Astrocyte of the spinal cord (primary cell): ENCODE measurements around the gene EIF4E2.

Experiments
- DNase-seq: peaks from one replicate; pipeline ENCODE4 v3.0.0; 2011; ENCODE audit warnings: low read depth, low spot score
- H3K4me3 ChIP-seq: 2 replicates; pipeline ENCODE4 v1.5.1; 2011; ENCODE audit warnings: low read depth, mild to moderate bottlenecking, low read length, moderate library complexity
- CTCF ChIP-seq: IDR thresholded peaks from 2 replicates; pipeline ENCODE4 v1.5.1; 2012; ENCODE audit warnings: low read depth, mild to moderate bottlenecking, low read length, inconsistent platforms
- in situ Hi-C: cut with HindIII; loops from 2 replicates; pipeline ENCODE4 v1.10.0; 2017; ENCODE audit warnings: low sequenced_read_pairs

EIF4E2 gene

GRCh38 chr2:232524771-232525170 is 25.7 kb upstream of the EIF4E2 start:
- no peak for TF ChIP-seq CTCF
- no peak for DNase-seq
- no peak overlapping the region for H3K4me3 ChIP-seq
- in situ Hi-C loops = no loop called here

GRCh38 chr2:232525199-232525598 is 25.3 kb upstream of the EIF4E2 start:
- no peak for TF ChIP-seq CTCF
- H3K4me3 ChIP-seq = no peak overlapping the region
- no peak for DNase-seq
- in situ Hi-C loops = no loop called here

- DNase-seq = no peak
- H3K4me3 ChIP-seq = no peak within 1 kb of the TSS
- in situ Hi-C loops = no loop called here
- TF ChIP-seq CTCF = no peak
These were observed 24.6 kb upstream of the EIF4E2 start, which contains the start of gene CHRND for GRCh38 chr2:232525791-232526371. TSS of gene CHRND (plus strand) at chr2:232526160. CDS start at chr2:232526216, 56 bp downstream.

GRCh38 chr2:232526372-232526941 is 24.0 kb upstream of the EIF4E2 start:
- in situ Hi-C loops = no loop called here
- H3K4me3 ChIP-seq = no peak overlapping the region
- no peak for TF ChIP-seq CTCF
- no peak for DNase-seq

- H3K4me3 ChIP-seq = no peak overlapping the region
- DNase-seq = no peak
- no peak for TF ChIP-seq CTCF
- in situ Hi-C loops = no loop called here
These were observed 22.5 kb upstream of the EIF4E2 start for GRCh38 chr2:232527905-232528470.

- in situ Hi-C loops = no loop called here
- DNase-seq = no peak
- H3K4me3 ChIP-seq = no peak overlapping the region
- no peak for TF ChIP-seq CTCF
These were observed 21.6 kb upstream of the EIF4E2 start for GRCh38 chr2:232528746-232529460.
